Measurements from ENCODE around the gene SMG9.

The SMG9 gene

GRCh38 chr19:43695985-43696704 is 58.6 kb downstream of the SMG9 start:
- no peak for TF ChIP-seq REST (IDR thresholded peaks at IDR 0.05; ENCODE audit: low read depth)
- TF ChIP-seq TEAD4 (IDR thresholded peaks at IDR 0.05) = no peak
- no peak for TF ChIP-seq CEBPB (IDR thresholded peaks at IDR 0.05)
- no peak for TF ChIP-seq EP300 (IDR thresholded peaks at IDR 0.05; ENCODE audit: borderline replicate concordance)
- no peak for TF ChIP-seq RAD21 (IDR thresholded peaks at IDR 0.05; ENCODE audit: low read depth)
- TF ChIP-seq TAF1 (IDR thresholded peaks at IDR 0.05; ENCODE audit: low read depth) = no peak
- no peak for TF ChIP-seq ZBTB7A (IDR thresholded peaks at IDR 0.05; ENCODE audit: low read depth)
- TF ChIP-seq CREB1 (IDR thresholded peaks at IDR 0.05; ENCODE audit: low read depth) = no peak
- TF ChIP-seq FOXM1 (IDR thresholded peaks at IDR 0.05; ENCODE audit: borderline replicate concordance, low read depth) = no peak
- TF ChIP-seq EGR1 (IDR thresholded peaks at IDR 0.05) = no peak
- TF ChIP-seq USF1 (IDR thresholded peaks at IDR 0.05) = no peak
- TF ChIP-seq TCF12 (IDR thresholded peaks at IDR 0.05; ENCODE audit: low read depth) = no peak
- no peak for TF ChIP-seq YY1 (IDR thresholded peaks at IDR 0.05; ENCODE audit: low read depth)
- TF ChIP-seq MAX (IDR thresholded peaks at IDR 0.05) = no peak
- no peak for TF ChIP-seq NFIC (IDR thresholded peaks at IDR 0.05)

GRCh38 chr19:43694553-43694952 is 60.2 kb downstream of the SMG9 start:
- no peak for TF ChIP-seq CREB1 (IDR thresholded peaks at IDR 0.05; ENCODE audit: low read depth)
- TF ChIP-seq REST (IDR thresholded peaks at IDR 0.05; ENCODE audit: low read depth) = no peak
- no peak for TF ChIP-seq ZBTB7A (IDR thresholded peaks at IDR 0.05; ENCODE audit: low read depth)
- no peak for TF ChIP-seq TAF1 (IDR thresholded peaks at IDR 0.05; ENCODE audit: low read depth)
- no peak for TF ChIP-seq YY1 (IDR thresholded peaks at IDR 0.05; ENCODE audit: low read depth)
- no peak for TF ChIP-seq CEBPB (IDR thresholded peaks at IDR 0.05)
- no peak for TF ChIP-seq RAD21 (IDR thresholded peaks at IDR 0.05; ENCODE audit: low read depth)
- no peak for TF ChIP-seq TCF12 (IDR thresholded peaks at IDR 0.05; ENCODE audit: low read depth)
- no peak for TF ChIP-seq TEAD4 (IDR thresholded peaks at IDR 0.05)
- no peak for TF ChIP-seq EP300 (IDR thresholded peaks at IDR 0.05; ENCODE audit: borderline replicate concordance)
- no peak for TF ChIP-seq MAX (IDR thresholded peaks at IDR 0.05)
- no peak for TF ChIP-seq EGR1 (IDR thresholded peaks at IDR 0.05)
- TF ChIP-seq USF1 (IDR thresholded peaks at IDR 0.05) = no peak
- TF ChIP-seq NFIC (IDR thresholded peaks at IDR 0.05) = no peak

- no peak for TF ChIP-seq FOXM1 (IDR thresholded peaks at IDR 0.05; ENCODE audit: borderline replicate concordance, low read depth)
- no peak for TF ChIP-seq YY1 (IDR thresholded peaks at IDR 0.05; ENCODE audit: low read depth)
- no peak for TF ChIP-seq USF1 (IDR thresholded peaks at IDR 0.05)
- TF ChIP-seq TCF12 (IDR thresholded peaks at IDR 0.05; ENCODE audit: low read depth) = no peak
- no peak for TF ChIP-seq CREB1 (IDR thresholded peaks at IDR 0.05; ENCODE audit: low read depth)
- TF ChIP-seq CEBPB (IDR thresholded peaks at IDR 0.05) = no peak
- TF ChIP-seq REST (IDR thresholded peaks at IDR 0.05; ENCODE audit: low read depth) = no peak
Measured at GRCh38 chr19:43692877-43693276, 61.9 kb downstream of the SMG9 start.

- TF ChIP-seq EGR1 (IDR thresholded peaks at IDR 0.05) (no peak), ZBTB7A (IDR thresholded peaks at IDR 0.05; ENCODE audit: low read depth) (no peak), CREB1 (IDR thresholded peaks at IDR 0.05; ENCODE audit: low read depth) (no peak), FOXM1 (IDR thresholded peaks at IDR 0.05; ENCODE audit: borderline replicate concordance, low read depth) (no peak), NFIC (IDR thresholded peaks at IDR 0.05) (no peak), REST (IDR thresholded peaks at IDR 0.05; ENCODE audit: low read depth) (no peak)
Measured at GRCh38 chr19:43692385-43692784, 62.4 kb downstream of the SMG9 start.
